ENCODE results near the gene NLGN1. TPM values are rescaled to one million over a fixed set of nuclear protein-coding genes. Genes with fewer than 3 reads are reported as not detected.

The NLGN1 gene
- total RNA-seq, 1 donor from 2014 or later: 126 TPM

DNA sequence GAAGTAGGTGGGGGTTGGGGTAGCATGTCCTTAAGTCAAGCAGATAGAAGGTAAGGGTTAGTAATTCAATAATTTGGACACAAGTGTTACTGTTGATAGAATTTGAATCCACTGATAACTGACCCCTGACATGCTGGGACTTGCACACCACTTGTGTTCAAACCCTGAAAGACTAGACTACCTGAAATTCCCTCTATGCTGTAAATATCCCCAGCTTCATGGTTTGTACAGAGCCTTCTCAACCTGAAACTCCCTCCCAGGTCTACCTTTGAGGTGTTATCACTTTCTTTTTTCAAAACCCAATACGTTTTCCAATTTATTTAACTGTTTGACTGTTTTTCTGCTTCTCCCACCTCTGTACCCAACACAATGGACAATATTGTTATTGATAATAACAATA, 459.6 kb downstream of the NLGN1 start:
- DNase-seq: no peak

DNA sequence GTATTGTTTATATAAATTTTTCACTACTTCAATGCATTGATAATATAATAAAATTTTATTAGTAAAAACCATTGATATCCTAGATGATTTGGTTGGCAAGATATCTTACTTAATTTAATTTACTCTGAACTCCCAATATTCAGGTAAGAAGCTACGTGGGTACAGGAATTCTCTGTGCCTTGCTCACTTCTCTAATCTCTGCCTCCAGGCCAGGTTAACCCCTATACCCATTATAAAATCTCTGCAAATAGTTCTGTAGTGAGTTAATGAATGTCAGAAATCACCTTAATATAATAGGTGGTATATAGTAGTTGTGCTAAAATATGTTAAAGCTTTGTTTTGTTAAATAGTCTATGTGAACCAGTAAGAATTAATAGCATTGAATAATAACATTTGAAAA, 465.2 kb downstream of the NLGN1 start:
- DNase-seq: no peak

DNA sequence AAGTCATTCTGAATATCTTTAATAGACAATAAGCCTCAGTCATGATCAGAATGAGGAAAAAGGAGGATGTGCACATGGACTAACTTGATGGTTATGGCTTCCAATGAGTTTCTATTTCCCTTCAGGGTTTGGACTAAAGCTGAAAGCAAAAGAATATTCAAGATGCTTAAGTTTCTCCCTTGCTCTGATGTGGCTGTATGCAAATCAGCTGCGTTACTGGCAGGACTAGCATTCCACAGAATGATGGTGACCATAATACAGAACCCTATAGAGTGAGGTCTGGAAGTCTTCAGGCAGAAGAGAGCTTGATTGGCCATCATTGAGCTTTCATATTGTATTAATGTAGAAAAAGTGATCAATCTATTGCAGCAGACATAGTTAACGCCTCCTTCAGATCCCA, 466.0 kb downstream of the NLGN1 start:
- no peak for DNase-seq

DNA sequence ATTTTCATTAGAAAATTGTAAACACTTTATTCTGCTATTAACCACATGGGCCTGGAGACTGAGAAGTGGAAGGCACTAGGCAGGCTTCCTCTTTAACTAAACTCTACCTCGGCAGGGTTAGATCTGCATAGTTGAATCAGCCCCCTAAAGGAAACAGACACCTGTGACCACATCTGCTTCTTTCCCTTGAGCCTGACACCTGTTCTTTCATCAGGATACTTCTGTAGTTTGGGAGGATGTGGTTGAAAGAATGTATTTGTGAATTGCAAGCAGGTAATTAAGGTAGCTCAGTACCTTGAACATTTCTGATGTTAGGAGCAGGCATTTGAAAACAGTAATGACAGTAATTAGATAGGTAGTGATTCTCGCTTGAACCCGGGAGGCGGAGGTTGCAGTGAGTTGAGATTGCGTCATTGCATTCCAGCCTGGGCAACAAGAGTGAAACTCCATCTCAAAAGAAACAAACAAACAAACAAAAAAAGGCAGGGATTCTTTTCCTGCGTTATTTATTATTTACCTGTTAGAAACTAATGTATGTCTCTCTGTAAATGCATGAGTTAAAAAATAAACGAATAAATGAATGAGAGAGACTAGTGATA, 468.5 kb downstream of the NLGN1 start:
- no peak for DNase-seq

DNA sequence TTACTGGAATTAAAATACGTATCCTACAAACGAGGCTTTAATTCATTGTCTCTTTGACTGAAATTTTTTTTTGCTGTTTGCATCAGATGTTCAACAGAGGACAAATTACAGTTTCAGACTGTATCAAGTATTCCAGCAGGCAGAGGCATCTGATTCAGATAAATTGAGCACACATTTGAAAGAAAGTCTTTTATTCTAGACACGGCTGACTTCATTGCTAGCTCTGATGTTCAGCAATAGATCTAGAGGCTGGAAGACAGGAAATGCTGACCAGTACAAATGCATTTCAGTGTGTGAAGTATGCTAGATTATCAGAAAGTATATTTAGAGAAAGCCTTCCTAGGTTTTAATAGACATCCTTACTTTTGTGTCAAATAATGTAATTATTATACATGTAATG, 472.2 kb downstream of the NLGN1 start:
- DNase-seq: no peak

DNA sequence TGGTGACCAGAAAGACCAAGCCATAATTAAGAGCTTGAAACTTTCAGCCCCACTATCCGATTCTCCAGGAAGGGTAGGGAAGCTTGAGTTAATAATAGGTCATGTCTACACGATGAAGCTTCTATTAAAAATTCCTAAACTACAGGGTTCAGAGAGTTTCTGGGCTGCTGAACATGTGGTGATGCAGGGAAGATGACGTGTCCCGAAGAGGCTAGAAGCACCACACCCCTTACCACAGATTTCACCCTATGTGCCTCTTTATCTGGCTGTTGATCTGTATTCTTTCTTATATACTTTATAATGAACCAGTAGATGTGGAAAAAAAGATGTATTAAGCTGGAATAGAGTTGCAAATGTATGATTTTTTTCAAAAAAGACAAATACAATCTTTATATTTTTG, 473.4 kb downstream of the NLGN1 start:
- DNase-seq: no peak

DNA sequence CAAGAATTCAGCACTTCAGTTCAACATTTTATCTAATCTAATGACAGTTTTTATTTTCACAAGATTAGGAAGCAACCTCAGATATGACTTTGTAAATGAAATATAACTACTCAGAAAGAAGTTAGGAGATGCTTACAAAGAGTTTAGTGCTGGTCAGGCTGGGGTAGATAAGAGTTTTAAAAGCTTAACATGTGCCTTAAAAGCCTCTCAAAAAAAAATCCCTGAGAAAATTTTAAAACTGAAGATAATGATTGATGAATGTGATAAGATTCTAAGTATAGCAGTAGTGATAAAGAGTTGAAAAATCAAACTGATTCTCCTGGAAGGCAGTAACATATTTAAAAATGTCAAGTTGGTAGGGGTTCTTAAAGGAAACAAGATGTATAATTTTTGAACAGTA, 478.2 kb downstream of the NLGN1 start:
- DNase-seq: no peak

DNA sequence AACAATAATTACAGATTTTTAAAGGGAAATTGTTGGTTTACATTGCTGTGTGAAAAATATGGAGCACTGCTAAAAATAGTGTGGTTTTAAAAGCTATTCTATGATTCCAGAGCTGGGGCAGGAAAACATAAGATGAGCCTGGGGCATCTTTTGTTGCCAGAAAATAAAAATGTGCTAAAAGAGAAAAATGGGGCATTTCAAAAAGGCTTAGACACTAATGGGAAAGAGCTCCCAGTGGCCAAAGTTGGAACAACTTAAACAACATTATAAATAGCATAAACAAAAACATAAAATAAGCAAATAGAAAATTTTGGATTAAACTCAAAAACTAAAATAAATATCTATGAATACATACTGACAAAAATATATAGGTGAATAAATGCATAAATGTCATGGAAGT, 478.9 kb downstream of the NLGN1 start:
- no peak for DNase-seq

DNA sequence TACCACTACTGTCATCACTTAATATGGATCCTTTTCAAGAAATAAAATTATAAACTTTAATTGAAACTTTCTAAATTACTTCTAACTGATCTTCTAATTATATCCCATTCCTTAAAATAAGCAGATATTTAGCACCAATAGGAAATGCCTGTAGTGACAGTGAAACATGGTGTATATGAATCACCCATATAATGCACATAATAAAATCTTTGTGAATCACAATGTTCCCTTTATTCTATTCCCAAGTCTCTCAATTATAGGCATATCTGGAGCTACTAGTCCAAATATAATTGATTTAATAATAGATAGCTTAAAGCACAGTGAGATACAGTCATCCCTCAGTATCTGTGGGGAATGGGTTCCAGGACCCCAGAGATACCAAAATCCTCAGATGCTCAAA, 490.3 kb downstream of the NLGN1 start:
- DNase-seq: no peak

DNA sequence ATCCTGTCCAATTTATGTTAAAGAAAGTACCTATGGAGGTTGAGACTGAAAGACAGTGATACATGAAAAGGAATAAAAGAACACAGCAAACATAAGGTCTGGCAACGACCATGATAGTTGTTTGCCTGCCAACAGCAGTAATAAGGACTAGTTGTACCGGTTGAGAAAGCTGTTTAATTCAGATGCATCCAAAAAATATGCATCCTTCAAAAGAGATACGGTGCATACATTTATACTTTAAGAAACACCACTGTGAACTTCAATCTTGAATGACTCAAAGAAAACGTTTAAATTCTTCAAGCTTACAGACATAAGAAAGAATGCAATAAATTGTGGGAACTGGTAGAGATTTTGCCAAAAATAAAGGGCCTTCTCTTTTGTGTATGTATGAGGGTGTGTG, 492.1 kb downstream of the NLGN1 start:
- DNase-seq: no peak

DNA sequence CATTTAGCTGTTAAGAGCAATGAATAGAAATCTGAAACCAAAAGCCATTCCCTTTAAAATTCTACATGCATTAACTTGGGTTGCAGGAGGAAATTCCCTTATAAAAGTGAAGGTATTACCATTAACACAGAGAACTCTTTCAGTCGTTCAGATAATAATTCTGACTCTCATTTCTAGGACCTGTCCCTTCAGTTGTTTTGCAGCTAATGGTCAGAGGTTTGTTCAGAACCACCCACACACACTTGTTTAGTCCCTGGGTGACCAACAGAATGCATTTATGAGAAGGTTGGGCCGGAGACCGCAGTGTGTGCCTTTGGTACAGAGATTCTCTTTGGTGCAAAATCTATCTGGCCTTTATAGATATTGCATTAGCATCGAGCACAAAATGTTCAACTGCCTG, 492.5 kb downstream of the NLGN1 start:
- no peak for DNase-seq

DNA sequence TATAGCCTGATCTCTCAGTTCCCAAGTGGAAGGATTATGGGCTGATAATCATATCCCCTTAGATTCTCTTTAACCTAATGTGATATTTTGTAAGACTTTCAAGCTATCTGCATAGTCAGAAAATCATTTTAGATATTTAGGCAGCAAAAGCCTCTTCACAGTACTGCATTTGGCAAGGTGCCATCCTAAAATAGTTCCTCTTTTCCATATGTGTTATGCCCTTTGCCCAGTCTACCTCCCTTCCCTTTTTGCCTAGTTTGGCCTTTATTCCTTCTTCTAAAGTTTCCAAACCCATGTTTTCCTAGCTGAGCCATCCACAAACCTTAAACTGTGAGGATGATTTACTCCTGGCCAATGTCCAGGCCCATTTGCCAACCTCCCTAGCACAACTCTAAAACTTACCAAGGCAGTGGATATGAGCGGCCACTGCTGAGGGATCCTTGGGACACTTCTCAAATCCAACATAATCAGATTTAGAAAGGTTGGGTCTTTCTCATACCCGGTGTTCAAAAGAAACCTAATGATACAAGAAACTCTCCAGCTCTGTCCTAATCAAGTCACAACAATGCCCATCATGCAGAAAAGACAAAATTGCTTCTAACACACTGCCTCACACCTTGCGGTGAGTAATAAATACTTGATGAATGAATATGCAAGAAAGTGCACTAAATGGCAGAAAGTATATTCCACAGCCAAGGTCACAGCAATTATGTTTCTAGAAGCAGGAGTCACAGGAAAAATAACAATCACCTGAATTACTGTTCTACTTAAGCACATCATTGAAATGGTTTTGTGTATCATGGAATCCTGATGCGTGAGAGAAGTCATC, 493.9 kb downstream of the NLGN1 start:
- DNase-seq: no peak

DNA sequence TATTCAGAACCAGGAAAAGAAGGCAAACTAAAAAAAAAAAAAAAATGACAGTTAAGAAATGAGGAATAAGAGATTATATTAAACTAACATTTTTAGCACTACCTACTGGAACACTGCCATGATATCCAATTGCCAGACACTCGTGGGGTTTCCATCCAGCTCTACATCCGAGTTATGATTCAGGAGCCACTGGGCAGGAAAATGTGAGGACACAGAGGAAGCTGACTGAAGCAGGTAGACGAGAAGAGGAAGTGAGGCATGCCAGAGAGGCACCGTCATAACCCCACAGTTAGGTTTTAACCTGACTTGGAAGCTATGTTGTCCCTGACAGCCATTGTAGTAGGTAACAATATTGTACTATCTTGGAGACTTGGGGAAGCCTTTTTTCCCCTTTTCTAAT, 495.0 kb downstream of the NLGN1 start:
- DNase-seq: no peak

DNA sequence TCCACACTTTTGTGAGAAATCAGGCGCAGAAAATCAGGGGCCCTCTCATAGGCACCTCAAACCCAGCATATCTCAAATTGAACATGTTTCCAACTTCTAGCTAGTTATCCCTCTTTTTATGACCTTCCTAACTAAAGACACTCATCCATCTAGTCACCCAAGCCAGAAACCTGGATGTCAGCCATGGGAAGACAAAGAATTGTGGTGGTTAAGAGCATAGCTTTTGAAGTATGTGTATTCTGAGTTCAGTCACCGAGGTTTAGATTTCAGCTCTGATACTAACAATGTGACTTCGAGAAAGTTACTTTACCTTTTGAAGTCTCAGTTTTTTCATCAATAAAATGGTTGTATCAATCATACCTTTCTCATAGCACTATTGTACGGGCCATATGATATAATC, 495.5 kb downstream of the NLGN1 start:
- no peak for DNase-seq

DNA sequence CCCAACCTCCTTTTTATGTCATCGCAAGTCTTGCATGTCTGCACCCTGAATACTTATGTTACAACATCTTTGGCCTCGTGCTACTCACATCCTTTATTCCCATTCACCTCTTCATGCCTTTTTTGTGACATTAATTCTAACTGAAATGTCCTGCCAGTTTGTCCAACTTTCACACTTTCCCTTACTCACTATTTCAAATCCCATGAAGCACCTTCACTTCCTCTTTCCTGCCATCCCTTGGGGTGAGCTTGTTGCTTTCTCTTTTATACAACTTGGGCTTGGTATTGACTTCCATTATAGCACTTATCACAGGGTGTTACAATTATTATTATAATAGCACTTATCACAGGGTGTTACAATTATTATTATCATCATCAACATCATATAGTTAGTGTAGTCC, 496.3 kb downstream of the NLGN1 start:
- DNase-seq: no peak

DNA sequence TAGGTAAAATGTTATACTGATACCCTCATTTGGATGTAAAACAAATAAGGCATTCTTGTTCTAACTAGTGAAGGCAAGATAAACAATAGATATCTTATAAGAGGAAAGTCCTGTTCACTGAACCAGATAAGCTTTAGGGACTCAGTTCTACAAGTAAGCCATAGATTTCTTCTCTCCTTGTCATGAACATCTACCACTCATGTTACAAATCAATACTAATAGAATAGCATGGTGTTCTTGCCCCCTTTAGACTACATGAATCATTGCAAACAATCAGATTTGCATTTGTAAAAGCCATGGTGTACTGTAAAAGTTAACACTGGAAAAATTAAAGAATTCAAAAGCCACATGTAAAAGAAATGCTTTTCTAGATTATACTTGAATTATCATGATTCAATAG, 500.1 kb downstream of the NLGN1 start:
- no peak for DNase-seq

DNA sequence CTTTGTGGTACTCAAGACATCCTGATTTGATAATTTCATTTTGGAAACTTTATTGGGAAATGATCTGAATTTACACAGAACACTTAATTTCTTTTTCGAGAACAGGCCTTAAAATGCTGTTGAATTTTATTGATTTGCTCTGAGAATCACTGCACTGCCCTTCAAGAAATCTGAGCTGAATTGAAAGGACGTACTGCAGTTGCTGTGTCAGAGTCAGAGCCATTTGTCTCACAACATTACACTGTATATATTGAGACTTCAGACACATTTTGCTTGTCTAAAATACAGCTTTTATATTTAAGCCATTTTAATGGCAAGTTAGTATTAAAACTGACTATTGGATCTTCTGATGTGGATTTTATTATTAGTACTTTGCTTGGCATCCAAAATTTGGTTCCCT, 504.1 kb downstream of the NLGN1 start:
- DNase-seq: no peak

DNA sequence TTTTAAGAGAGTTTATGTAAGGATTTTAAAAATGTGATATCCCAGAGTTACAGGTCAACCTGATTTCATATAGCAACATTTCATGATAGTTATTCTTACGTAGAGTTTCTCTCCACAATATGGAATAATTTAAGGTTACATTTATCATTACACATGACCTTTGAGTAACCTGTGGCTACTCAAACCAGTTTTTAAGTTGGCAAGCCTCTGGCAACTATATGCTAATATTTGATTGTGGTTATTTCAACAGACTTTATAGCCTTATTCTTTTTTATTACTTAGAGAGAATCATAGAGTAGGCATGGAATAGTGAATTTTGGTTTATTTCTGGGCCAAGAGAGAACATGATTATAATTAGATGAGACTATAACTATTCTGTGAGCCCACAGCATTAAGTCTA, 504.9 kb downstream of the NLGN1 start:
- no peak for DNase-seq

DNA sequence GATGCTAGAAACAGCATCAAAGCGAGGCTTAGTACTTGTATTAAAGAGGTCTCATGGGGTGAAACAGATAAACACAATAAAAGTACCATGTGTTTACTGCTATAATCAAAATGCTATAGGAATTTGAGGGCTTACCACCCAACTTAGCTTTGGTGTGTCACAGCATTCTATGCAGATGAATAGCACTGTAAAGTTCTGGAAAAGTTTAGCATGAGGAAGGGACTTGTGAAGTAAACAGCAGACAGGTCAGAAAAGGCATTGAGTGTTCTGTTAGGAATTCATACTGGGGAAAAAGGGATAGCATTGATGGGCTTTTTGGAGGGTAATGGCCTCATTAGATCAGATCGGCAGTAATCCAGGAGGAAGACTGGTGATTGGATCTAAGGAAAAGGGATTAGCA, 505.3 kb downstream of the NLGN1 start:
- DNase-seq: no peak

DNA sequence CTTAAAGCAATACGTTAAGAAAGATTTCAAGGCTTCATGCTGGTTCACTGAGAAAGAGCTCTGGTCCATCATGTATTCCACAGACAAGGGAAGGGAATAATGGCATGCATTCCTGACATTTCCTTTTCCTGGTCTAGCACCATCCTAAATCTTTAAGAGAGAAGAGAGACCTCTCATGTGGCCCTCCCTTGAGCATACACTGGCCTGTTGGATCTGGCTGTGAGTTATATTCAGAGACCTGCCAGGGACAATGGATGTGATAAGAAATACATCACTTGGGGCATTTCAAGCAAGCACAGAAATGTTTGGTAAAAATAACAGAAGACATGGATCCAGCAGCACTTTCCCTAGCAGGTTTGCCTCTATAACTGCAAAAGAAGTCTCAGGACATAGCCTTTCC, 507.8 kb downstream of the NLGN1 start:
- DNase-seq: no peak

DNA sequence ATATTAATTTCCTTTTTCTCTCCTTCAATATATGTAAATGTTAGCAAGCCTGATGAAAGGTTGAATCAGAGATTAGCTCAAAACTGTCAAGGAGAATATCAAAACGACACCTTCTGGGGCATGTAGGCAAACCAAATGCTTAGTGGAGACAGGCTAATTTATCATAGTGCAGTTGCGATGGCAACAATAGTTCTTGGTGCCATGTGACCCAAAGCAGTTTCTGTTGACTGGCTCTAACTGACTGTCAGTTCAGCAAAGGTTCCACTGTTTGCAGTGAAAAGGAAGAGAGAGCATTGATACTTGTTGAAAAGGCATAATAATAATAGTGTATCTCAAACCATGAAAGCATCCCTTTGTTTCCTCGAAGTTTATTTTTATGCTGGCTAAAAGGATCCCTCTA, 513.9 kb downstream of the NLGN1 start:
- DNase-seq: peak; percentile 9

DNA sequence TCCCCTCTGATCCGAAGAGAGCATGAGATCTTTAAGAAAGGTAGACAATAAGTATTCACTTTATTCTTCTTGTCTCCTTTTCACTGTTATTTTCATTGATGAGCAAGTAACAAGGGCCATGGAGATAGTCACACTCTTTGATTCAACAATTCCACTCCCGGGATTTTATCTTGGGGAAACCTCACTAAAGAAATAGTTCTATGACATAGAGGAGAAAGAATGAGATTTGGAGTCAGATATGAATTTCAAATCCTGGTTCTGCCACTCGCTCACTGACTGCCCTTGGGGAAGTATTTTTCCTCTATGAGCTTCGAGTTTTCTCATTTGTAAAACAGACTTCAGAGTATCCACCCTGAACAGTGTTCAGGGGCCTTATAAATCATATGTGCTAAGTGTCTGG, 514.6 kb downstream of the NLGN1 start:
- DNase-seq: no peak

DNA sequence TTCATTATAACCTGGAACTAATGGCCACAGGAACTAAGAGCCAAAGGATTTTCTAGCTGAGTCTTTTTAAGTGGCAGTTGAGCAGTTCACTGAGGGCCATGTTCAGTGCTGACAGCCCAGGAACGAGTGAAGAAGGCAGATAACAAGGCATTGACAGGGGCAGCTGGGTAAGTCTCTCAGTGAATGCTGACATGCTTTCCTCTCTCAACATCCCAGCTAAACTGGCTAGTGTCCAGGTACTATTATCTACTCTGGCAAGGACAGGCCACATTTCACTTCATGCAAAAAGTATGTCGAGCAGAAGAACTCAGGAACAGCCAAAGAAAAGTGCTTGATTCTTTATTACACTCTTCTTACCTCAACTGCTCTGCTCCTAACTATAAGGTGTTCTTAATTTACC, 515.9 kb downstream of the NLGN1 start:
- DNase-seq: no peak

DNA sequence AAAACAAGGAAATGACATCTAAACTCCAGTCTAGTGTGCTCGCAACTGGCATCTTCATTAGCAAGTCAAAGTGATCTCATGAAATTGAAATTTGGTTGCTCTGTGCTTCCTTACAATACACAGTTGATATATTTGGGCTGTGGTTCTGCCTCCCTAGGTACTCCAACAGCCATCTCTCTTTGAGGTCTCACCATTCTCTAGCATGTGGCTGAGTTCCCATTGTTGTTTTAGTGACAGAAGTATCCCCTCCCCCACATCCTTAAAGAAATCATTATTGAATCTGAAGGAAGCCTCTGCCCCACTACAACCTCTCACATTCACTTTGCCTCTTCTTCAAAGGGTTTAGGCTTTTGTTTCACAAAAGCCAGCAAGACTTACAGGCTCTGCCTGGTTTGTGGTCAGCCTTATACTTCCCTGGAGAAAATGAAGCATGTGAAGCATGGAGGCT, 516.5 kb downstream of the NLGN1 start:
- no peak for DNase-seq
